Retina (tissue), 1 donor: ENCODE measurements around the gene MEST.
"Not testable (repeated sequence)": the region's sequence is repeated elsewhere in the genome, so short reads cannot be mapped to it uniquely, and the experiment has no call there.

ENCODE experiments used
- DNase-seq: peaks from one replicate; pipeline ENCODE4 v3.0.0-alpha.2; 2016

Gene MEST

DNA sequence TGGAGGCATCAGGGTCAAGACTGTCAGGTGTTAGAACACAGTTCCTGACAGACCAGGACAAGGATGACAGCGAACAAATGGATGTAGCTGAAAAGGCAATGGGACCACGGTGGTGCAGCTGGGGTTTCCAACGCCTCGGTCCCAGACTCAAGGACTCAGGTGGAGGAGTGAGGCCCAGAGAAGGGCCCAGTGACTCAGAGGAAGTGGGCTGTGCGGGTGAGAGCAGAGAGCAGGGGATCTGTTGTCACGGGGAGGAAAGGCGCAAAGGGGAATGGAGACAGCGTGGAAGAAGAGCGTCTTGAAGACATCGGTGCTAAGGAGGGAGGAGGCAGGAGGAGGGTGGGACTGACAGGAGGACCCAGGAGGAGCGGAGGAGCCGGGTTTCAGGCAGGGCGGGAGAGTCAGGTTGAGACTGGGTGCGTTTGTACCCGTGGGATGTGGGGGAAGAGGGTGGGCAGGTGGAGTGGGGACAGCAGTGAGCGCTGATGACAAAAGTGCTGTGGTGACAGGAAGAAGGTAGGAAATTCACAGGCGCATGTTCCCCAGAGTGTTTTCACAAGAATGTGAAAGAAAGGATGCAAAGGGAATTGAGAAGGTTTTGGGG lies 36.0 kb downstream of the MEST start:
- DNase-seq: not testable (repeated sequence)

GRCh38 chr7:130529417-130529816 lies 37.5 kb downstream of the MEST start:
- DNase-seq: no peak

- DNase-seq: not testable (repeated sequence)
Observed at GRCh38 chr7:130537894-130538293, 46.0 kb downstream of the MEST start.

DNA sequence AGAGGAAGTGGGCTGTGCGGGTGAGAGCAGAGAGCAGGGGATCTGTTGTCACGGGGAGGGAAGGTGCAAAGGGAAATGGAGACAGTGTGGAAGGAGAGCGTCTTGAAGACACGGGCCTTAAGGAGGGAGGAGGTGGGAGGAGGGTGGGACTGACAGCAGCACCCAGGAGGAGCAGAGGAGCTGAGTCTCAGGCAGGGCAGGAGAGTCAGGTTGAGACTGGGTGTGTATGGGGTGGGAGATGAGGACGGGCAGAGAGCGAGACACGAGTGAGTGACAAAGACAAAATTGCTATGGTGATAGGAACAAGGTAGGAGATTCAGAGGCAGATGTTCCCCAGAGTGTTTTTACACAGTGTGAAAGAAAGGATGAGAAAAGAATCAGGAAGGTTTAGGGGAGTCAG lies 49.4 kb downstream of the MEST start:
- DNase-seq: not testable (repeated sequence)

GRCh38 chr7:130542297-130542696 lies 50.4 kb downstream of the MEST start:
- DNase-seq: not testable (repeated sequence)

DNA sequence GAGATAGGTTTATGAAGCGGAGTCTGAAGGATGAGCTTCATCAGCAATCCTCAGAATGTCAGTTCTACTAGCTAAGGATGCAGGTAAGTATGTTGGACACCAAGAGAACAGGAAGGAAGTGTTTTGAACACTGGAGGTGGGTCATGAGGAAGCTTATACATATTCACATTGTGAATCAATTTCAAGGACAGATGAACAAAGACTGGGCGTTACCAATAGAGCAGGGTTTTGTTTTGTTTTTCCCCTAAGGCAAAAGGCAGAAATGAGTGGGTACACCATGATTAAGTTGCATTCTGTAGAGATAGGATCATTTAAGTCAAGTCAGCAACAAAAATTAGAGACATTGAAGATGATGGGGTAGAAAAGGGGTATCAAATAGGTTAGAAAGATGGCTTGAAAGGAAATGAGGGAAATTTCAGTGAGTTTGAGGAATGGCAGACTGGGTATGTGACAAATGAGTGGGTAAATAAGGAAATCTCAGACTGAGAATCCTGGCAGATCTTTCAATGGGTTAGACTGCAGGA lies 51.7 kb downstream of the MEST start:
- DNase-seq: no peak

DNA sequence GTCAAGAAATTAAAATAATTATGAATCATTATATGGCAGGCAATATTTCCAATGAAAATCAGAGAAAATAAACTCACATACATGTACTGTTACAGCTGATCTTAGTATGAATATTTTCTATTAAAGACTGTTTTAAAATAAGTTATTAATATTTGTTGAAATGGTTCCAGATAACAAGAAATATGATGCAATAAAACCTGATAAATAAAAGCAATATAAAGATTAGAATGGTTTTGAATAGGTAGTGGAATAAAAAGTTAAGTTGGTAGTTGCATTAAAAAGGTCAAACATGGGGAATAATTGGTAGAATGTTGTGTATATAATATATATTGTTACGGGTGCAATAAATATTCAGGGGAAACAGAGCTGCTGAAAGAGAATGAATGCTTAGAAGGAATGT lies 52.5 kb downstream of the MEST start:
- DNase-seq: no peak

GRCh38 chr7:130553398-130554029 lies 61.6 kb downstream of the MEST start:
- no peak for DNase-seq

- DNase-seq: no peak
Observed at GRCh38 chr7:130554481-130554880, 62.6 kb downstream of the MEST start.
